GM21717 (cell line): Measurements from ENCODE around the gene LCP2.
A peak's percentile ranks its signal among the peaks of the same experiment; 100 is the strongest.

Experiments
- ATAC-seq: cut with Tn5 transposase; IDR thresholded peaks from one replicate; pipeline ENCODE4 v1.9.1; 2021; ENCODE audit warnings: mild to moderate bottlenecking, moderate library complexity; ENCODE audit not compliant: unreplicated experiment

Gene LCP2

DNA sequence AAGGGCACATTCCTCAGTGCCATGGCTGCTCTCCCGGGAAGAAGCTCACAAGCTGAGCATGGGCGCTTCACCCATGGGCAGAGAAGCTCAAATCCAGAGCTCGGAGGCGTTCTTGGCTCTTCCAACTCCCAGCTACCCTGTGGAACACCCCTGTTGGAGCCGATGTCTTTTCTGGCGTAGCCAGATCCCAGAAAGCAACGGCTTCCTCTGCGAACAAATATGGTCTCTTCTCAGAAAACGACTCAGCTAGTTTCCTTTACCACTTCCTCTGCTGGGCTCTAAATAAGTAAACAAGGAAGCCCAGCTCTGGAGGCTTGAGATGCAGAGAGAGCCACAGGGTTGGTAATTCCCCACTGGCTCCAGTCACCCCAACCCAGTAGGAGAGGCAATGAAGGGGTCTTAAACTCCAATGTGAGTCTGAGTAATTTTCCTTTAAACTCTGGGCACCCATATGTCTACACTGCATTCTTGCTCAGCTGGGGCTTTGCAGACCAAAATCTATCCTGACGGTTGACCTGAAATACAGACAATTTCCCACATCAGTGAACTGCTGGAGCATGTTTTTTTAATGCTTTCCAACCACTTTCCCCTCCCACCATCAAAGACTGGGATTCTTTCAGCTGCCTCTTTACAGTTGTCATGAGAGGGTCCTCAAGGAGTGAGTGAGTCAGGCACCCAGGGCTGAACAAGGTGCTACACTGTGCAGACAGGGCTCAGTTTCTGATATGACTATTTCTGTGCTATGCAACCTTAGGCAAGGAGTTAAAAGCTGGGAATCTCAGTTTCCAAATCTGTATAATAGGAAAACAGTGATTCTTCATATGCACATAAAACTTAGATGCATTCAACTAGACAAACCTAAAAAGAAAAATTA is at the start of gene LCP2:
Gene LCP2, minus strand, starts transcription at position 189 of the 874 bp plus-strand sequence. Its CDS starts 166 bp downstream, at position 23.
- peak; percentile 61 for ATAC-seq

DNA sequence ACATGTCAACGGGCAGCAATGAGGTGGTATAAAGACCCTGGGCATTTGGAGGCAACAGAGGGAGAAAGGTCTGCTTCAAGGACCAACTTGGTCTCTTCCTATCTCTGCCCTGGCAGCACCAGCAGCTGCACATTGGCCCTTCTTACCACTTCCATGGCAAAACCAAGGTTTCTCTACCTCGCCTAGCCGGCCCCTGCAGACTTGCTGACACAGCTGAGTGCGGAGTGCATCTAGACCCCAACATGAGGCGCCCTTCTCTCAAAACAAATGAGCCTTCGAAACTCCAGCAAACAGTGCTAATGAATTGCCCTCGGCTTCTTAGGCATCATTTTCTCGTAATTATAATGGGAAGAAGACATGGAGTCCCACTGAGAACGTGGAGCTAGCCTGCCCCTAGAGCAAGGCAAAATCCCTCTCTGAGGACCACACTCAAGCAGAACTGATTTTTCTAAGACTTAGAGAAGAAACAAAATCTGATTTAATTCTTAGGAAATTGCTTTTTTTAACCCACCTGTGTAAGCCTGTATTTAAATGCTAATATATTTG is 49.5 kb upstream of the LCP2 start:
- ATAC-seq = no peak

DNA sequence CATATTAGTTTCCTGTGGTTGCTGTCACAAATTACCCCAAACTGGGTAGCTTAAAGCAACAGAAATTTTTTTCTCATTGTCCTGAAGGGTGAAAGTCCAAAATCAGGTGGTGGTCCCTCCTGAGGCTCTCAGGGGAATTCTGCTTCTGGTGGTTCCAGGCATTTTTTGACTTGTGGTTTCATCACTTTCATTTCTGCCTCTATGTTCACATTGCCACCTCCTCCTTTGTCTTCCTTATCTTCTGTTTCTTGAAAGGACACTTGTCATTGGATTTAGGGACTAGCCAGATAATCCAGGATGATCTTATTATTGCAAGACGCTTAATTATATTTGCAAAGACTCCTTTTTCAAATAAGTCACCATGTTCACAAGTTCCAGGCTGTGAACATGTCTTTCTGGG is 48.4 kb upstream of the LCP2 start:
- ATAC-seq = no peak

DNA sequence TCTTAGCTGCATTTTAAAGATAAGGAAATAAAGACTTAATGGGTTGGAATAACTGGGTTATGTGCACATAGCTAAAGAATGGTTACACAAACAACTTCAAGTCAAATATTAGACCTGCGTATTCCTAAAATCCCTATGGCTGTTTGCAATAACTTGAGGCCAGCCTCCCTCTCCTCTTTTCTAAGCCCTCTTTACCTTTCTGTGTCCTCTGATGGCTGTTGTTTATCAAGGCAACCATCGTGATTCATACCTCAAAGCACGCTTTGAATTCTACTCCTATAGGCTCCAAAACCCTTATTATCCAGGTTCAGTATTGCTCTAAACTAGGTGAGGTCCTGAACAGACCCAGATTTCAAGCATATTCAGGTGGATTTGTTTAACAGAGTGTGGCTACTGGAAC is 45.6 kb upstream of the LCP2 start:
- ATAC-seq = no peak

DNA sequence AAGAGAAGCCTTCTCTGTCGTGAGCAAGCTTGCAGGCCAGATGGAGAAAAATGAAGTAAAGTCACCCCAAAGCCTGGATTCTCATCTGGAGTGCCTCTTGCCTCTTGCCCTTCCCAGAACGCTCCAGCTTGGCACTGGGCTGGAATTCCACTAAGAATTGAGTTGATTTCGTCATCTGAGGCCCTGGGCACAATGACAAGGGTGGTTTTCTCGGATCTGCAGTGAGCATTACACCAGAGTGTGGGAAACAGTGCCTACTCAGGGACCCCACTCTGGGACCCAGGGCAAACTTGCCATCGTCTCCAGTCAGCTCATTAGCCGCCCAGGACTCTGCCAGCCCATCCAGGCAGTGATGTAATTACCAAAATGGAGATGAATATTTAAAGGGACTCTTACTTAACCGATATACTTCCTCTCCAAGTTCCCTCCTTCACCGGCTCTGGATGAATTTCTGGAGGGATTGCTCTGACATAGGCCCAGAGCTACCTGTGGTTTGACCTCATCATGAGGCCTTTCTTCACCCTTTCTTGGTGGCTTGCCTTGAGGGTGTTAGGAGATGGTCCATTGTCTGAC is 44.7 kb upstream of the LCP2 start:
- ATAC-seq = no peak

DNA sequence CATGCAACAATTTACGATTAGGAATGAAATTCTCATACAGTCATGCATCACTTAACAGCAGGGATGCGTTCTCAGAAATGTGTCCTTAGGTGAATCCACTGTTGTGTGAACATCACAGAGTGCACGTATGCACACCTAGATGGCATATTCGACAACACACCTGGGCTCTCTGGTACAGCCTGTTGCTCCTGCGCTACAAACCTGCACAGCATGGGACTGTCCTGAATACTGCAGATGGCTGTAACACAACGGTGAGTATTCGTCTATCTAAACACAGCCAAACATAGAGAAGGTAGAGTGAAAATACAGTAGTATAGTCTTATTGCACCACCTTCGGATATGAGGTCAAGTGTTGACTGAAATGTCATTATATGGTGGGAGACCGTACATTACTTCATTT is 44.0 kb upstream of the LCP2 start:
- ATAC-seq = no peak

DNA sequence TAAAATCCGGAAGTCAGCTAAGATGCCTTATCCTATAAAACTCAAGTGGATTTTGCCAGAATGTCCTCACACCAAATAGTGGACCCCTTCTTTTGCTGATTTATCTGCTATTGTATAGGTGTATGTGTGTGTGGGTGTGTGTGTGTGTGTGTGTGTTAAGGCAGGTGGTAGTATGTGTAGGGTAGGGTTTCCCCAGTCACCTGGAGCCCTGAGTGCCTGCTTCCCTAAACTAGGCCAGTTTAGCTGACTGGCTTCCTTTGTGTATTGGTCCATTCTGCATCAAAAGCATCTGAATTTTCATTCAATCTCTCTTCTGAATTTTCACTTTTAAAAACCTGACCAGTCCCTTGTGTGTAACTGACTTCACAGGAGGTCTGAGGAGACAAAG is 42.2 kb upstream of the LCP2 start:
- no peak for ATAC-seq

DNA sequence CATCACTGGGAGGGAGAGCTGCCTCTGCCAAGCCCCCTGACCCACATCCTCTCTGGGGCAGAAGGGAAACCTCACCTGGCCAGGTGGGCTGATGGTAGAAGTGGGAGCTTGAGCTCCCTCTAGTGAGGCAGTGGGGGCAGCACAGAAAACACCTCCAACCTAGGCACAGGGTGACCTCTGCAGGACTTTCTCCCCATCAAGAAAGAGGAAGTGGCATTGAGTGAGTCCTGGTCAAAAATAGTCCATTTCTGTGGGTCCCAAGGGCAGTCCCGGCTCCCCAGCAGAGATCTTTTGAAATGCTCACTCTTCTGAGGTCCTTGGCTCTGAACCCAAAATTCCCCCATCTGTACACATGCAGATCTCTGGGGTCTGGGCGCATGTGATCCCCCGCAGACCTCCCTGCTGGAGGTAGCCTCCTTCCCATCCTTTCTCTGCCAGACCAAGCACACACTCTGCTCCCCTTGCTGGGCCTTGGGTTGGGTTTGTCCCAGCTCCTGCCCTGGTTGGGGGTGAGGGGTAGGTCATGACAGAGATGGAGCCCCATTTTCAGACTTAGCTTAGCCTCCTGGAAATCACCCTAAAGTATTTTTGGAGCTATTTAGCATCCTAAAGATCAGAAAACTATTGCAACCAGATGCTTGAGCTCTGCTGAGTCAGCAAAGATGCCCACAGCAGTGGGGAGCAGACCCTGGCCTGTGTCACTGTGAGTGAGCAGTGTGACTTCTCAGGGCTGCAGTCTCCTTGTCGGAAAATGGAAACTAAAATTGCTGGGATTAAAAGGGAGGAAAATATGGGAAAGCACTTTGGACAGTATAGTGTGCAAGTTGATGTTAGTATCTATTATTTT is 41.6 kb upstream of the LCP2 start:
- ATAC-seq = peak; percentile 86

DNA sequence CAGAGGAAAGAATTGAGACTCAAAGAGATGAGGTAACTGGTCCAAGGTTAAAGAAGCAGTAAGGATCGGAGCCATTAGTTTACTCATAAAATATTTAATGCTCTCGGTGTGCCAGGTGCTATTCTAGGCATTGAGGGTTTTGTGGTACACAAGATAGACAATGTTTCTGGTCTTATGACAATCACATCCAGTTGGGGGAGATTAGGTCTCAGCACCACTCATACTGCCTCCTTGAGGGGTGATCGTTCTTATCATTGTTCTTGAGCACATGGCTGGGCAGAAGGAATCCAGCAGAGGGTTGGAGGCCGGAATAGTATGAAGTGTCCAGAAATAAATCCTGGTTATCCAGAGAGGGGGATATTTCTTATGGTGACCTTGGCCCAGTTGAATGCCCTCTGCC is 40.7 kb upstream of the LCP2 start:
- ATAC-seq = no peak

DNA sequence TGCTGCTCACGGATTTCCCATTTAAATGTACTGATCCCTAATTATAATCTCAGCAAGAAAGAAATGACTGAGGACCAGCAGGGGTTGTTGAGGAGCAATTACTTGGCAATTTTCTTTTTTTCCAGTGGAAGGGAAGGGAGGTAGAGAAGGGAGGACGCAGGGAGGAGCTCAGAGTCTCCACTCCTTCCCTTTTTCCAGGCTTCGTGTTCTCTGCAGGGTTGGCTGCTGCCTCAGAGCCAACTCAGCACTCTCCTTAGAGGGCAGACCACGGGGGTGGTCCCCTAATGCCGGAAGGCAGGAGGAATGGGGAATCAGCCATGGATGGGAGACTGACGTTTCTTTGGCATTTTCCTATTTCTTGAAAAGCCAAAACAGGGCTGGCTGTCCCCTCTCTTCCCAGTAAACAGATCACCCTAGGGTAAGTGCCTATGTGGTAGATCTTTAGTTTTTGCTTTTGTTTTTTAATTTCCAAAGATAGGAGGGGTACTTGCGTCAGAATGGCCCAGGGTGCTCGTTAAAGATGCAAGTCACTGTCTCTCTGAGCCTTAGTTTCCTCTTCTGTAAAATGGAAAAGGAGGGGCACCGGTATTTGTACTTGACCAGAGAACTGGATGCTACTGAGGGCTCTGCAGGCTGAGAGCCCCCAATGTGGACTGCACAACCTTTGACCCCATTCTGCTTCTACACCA is 39.6 kb upstream of the LCP2 start:
- no peak for ATAC-seq

DNA sequence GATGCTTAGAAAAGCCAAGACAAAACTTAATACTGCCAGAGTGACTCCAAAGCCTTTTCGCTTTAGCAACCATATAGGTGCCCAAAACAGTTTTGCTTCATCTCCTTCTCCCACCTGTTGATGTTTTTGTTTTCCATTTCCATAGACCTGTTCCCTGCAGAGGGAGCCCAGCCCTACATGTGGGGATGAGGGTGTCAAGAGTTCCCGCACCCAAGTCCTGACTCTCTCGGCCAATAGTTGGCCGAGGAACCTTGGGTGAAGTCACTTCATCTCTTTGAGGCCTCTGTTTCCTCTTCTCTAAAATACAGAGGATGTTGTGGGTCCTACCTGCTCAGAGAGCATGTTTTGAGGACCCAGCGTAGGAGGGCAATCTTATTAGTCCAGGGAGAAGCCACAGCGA is 38.5 kb upstream of the LCP2 start:
- no peak for ATAC-seq

DNA sequence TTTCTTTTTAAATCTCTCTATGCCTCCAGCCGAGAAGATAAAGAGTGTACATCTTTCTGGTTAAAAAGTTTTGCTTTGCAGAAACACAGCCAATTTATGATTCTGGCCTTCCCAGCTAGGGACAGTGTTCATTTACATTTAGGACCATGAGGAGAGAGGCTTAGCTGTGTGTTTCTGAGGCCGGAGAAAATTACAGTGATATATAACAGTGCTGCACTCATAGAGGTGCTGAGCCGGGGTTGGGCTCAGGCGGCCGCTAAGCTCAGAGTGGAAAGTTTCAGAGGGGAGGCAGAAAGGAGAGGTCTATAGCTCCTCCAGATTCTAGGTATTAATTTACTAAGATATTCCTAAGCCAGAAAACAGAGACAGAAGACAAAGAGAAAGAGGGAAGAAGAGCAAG is 37.0 kb upstream of the LCP2 start:
- no peak for ATAC-seq

DNA sequence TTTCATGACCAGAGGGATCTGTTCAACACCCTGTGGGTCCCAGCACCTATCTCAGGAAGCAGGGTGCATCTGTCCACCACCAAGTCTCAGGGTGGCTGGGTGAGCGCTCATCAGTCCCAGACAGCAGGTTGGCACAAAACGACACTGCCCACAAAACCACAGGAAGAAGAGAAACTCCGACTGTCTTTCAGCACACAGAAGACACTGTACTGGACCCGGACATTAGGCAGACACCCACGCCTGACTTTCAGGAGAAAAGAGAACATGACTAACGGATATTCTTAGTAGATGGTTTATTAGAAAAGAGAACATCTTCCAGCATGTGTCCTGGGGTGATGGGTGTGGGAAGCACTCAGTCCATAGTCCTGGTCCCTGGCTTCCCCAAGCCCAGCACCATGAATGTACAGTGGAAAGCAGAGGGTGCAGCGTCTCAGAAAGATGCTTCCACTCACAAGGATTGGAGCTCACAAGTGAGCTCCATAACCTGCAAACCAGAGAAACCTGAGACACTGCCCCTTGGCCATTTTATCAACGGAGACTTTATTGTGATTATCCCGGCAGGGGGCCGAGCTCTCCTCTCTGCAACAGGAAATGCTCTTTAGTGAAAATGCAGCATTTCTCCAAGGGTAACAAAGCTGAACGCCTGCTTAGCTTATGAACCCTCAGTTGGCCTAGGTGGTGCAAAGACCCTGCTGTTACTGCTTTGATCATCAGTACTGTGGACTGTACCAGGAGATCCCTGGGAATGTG is 35.8 kb upstream of the LCP2 start:
- peak; percentile 47 for ATAC-seq

DNA sequence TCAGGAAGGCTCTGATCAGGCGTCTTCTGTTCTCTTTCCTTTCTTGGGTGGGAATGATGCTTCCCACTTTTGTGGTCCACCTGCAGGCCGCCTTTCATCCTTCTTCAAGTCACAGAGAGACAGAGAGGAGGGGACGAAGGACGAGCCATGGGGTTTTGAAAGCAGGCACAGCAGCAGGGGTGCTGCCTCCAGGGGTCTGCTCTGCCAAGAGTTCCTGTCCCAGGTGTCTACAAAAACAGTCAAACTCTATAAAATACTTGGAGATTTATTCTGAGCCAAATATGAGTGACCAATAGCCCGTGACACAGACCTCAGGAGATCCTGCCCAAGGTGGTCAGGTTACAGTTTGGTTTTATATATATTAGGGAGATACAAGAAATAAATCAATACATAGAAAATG is 34.5 kb upstream of the LCP2 start:
- no peak for ATAC-seq

DNA sequence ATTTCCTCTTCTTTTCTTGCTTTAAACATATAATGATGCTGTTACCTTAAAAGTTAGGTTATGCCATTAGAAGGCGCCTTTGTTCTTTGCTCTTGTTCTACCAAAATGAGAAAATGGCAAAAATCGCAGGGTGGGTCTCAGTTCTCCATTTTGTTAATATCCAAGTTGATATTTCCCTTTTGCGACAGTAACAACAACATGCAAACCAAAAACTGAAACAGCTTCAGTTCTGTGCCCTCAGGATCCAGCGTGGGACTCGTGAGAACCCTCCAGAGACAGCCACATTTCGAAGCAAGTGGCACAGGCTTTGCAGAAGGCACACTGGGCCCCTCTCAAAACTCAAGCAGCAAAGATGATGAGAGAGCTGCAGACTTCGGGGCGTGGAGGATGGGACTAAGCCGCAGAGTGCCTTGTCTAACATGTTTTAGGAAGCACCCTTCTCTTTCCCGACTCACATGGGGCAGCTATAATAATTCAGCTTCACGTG is 33.0 kb upstream of the LCP2 start:
- ATAC-seq = no peak

DNA sequence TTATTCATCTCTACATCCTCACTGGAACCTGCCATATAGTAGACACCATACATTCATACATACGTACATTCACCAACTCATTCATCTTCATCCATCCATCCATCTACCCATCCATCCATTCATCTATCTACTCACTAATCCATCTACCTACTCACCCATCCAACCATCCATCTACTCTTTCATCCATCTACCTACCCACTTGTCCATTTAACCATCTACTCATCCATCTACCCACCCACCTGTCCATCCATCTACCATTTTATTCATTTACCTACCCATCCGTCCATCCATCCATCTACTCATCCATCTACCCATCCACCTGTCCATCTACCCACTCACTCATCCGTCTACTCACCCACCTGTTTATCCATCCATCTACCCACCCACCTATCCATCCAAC is 31.9 kb upstream of the LCP2 start:
- ATAC-seq = no peak

DNA sequence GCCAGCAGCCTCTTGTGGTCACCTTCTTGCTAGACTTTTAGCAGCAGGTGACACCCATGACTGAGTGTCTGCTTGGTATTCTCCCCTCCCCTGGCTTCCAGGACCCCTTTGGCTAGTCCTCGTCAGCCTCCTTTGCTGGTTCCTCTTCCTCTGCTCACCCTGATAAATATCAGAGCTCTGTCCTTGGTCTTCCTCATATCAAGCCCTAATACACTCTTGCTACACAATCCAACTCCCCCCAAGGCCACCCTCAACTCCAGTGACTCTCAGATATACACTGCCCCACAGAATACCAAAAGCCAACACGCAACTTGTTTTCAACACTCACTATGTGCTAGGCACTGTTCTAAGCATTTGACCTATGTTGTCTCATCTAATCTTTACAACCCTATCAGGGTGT is 30.3 kb upstream of the LCP2 start:
- ATAC-seq = no peak

DNA sequence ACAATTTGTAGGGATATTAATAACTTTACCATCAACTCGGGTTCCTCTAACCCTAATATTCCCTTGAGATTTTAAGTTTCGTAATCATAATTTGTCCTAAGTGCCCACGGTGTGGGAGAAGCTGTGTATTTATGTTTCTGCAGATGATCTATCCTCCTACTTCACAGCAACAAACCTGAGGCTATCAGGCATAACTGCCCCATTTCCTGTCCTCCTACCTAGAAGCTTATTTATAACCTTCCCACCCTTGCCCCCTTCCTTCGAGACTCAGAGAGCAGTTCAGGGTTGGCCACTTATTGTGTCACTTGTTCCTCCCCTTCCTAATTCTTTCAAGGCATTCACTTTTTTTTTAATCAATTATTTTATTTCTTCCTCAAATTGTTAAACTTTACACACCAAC is 29.6 kb upstream of the LCP2 start:
- ATAC-seq = no peak

DNA sequence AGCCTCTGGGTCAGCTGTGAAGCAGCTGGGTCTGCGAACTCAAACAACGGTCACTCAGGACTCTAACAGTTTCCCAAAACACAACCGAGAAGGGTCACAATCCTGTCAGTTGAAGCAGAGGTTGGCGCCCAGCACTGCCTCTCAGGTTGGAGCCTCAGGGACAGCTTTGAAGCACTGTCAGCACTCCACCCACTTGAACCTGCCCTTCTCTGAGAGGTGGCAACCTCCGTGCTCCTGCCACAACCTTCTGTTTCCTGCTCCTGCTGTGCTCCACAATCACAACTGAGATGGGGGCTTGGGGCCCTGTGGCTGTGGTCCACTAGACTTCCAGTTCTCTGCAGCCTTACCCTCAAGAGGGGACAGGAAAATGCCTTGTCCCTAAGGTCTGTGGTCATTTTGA is 21.7 kb upstream of the LCP2 start:
- no peak for ATAC-seq

DNA sequence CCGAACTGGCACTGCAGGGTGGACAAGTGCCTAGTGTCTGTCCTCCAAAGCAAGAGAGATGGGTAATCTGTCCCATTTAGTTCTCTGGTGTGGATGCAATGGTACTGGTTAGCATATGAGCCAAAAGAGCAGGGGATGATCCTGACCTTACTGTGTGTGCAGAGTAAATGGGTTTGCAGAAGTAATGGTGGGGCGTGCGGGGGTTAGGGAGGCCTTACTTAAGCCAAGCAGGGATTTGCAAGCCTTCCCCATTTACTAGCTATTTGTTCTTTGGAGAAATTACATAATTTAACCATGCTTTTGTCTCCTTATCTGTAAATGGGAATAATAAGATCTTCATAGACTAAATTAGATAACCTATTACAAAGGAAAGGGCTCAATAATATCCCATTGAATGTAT is 19.9 kb upstream of the LCP2 start:
- ATAC-seq = no peak
